Parathyroid adenoma (tissue), 2 donors: Measurements from ENCODE around the gene PHF13.
"Not testable (repeated sequence)": the region's sequence is repeated elsewhere in the genome, so short reads cannot be mapped to it uniquely, and the experiment has no call there.

ENCODE experiments used
- H2AFZ ChIP-seq: fragments of 300-600 bp; sonication (generic); one replicate; pipeline ENCODE4 v1.7.0; 2017; ENCODE audit warnings: antibody characterized with exemption, mild to moderate bottlenecking
- H3K27ac ChIP-seq: fragments of 300-600 bp; sonication (generic); one replicate; pipeline ENCODE4 v1.7.0; 2017
- H3K27me3 ChIP-seq: fragments of 300-600 bp; sonication (generic); one replicate; pipeline ENCODE4 v1.7.0; 2017; ENCODE audit warnings: low read length; ENCODE audit not compliant: control insufficient read depth, insufficient read depth
- H3K36me3 ChIP-seq: fragments of 300-600 bp; sonication (generic); one replicate; pipeline ENCODE4 v1.7.0; 2017; ENCODE audit warnings: low read length; ENCODE audit not compliant: control insufficient read depth, insufficient read depth
- H3K4me1 ChIP-seq: fragments of 300-600 bp; sonication (generic); one replicate; pipeline ENCODE4 v1.7.0; 2017; ENCODE audit warnings: control low read depth
- H3K4me2 ChIP-seq: fragments of 300-600 bp; sonication (generic); one replicate; pipeline ENCODE4 v1.7.0; 2017; ENCODE audit warnings: low read length
- H3K4me3 ChIP-seq: fragments of 300-600 bp; sonication (generic); one replicate; pipeline ENCODE4 v1.7.0; 2017; ENCODE audit warnings: low read depth, low read length
- H3K79me2 ChIP-seq: fragments of 300-600 bp; sonication (generic); one replicate; pipeline ENCODE4 v1.7.0; 2017; ENCODE audit warnings: control low read depth
- H3K9ac ChIP-seq: fragments of 300-600 bp; sonication (generic); one replicate; pipeline ENCODE4 v1.7.0; 2017; ENCODE audit warnings: mild to moderate bottlenecking
- H3K9me3 ChIP-seq: fragments of 300-600 bp; sonication (generic); one replicate; pipeline ENCODE4 v1.7.0; 2017; ENCODE audit warnings: low read length; ENCODE audit not compliant: control insufficient read depth
- CTCF ChIP-seq: fragments of 300-600 bp; sonication (generic); IDR thresholded peaks from one replicate; pipeline ENCODE4 v1.7.0; 2017; ENCODE audit warnings: antibody characterized with exemption, mild to moderate bottlenecking
- donor health status: primary hyperparathyroidism.

PHF13 gene

GRCh38 chr1:6596886-6597776 lies 16.4 kb upstream of the PHF13 start:
- peaks cover 6% of the 10 kb centered on the region for H3K4me1 ChIP-seq
- H3K4me3 ChIP-seq = no peak overlapping the region

GRCh38 chr1:6597777-6598131 lies 15.8 kb upstream of the PHF13 start:
- Histone ChIP-seq H3K79me2 (peaks cover 13% of the 10 kb centered on the region), H3K36me3 (no peaks in the 10 kb centered on the region), H2AFZ (no peak overlapping the region), H3K9me3 (no peaks in the 10 kb centered on the region), H3K27me3 (no peaks in the 10 kb centered on the region), H3K9ac (no peak overlapping the region), H3K4me2 (no peak overlapping the region), H3K4me1 (peaks cover 6% of the 10 kb centered on the region), H3K4me3 (no peak overlapping the region), H3K27ac (no peak overlapping the region)
- no peak for TF ChIP-seq CTCF

More at GRCh38 chr1:6596886-6597776, 16.4 kb upstream of the PHF13 start:
- Histone ChIP-seq H3K4me2 (no peak overlapping the region), H3K9ac (no peak overlapping the region), H3K27ac (no peak overlapping the region), H3K36me3 (no peaks in the 10 kb centered on the region), H2AFZ (no peak overlapping the region), H3K9me3 (no peaks in the 10 kb centered on the region), H3K27me3 (no peaks in the 10 kb centered on the region), H3K79me2 (peaks cover 13% of the 10 kb centered on the region)
- TF ChIP-seq CTCF = no peak

GRCh38 chr1:6599141-6599975 lies 14.2 kb upstream of the PHF13 start:
- Histone ChIP-seq H3K9ac (no peak overlapping the region), H3K4me1 (peaks cover 6% of the 10 kb centered on the region), H2AFZ (no peak overlapping the region), H3K27me3 (no peaks in the 10 kb centered on the region), H3K27ac (no peak overlapping the region), H3K79me2 (peaks cover 13% of the 10 kb centered on the region), H3K9me3 (no peaks in the 10 kb centered on the region), H3K4me2 (peak overlapping the region; percentile 2), H3K4me3 (no peak overlapping the region), H3K36me3 (no peaks in the 10 kb centered on the region)
- TF ChIP-seq CTCF = no peak

- H3K9ac ChIP-seq, H2AFZ ChIP-seq, H3K9me3 ChIP-seq, H3K27me3 ChIP-seq, H3K4me1 ChIP-seq, H3K27ac ChIP-seq, H3K36me3 ChIP-seq: not testable (repeated sequence)
- Histone ChIP-seq H3K4me2 (peak overlapping the region; percentile 95), H3K4me3 (peak overlapping the region; percentile 82), H3K79me2 (peaks cover 13% of the 10 kb centered on the region)
Measured at GRCh38 chr1:6599991-6600390, 13.5 kb upstream of the PHF13 start.

GRCh38 chr1:6600410-6601048 lies 13.0 kb upstream of the PHF13 start:
- no peaks in the 10 kb centered on the region for H3K9me3 ChIP-seq
- no peak overlapping the region for H2AFZ ChIP-seq
- no peaks in the 10 kb centered on the region for H3K27me3 ChIP-seq
- no peak overlapping the region for H3K9ac ChIP-seq
- no peak for TF ChIP-seq CTCF
- peaks cover 13% of the 10 kb centered on the region for H3K79me2 ChIP-seq
- peak overlapping the region; percentile 95 for H3K4me2 ChIP-seq
- H3K4me1 ChIP-seq = peaks cover 6% of the 10 kb centered on the region
- peak overlapping the region; percentile 82 for H3K4me3 ChIP-seq
- no peaks in the 10 kb centered on the region for H3K36me3 ChIP-seq
- peak overlapping the region; percentile 66 for H3K27ac ChIP-seq
